GM18505 (cell line): Measurements from ENCODE around the gene CRIP3.

Experiments used
- ATAC-seq: cut with Tn5 transposase; IDR thresholded peaks from one replicate; pipeline ENCODE4 v1.9.1; 2021; ENCODE audit not compliant: unreplicated experiment
- POLR2A ChIP-seq: IDR thresholded peaks from 4 replicates; pipeline ENCODE4 v1.6.1; 2011; ENCODE audit warnings: borderline replicate concordance; ENCODE audit not compliant: insufficient read depth, insufficient read length; ENCODE audit errors: extremely low read depth

CRIP3 gene

GRCh38 chr6:43277643-43278523 is 30.7 kb downstream of the CRIP3 start:
- no peak for ATAC-seq
- no peak for TF ChIP-seq POLR2A

- no peak for ATAC-seq
- no peak for TF ChIP-seq POLR2A
Observed at GRCh38 chr6:43277306-43277642, 31.4 kb downstream of the CRIP3 start.

GRCh38 chr6:43276577-43277305 is 31.9 kb downstream of the CRIP3 start:
- no peak for TF ChIP-seq POLR2A
- ATAC-seq: no peak

- ATAC-seq: no peak
Observed at GRCh38 chr6:43275801-43276576, 32.6 kb downstream of the CRIP3 start.

GRCh38 chr6:43274916-43275597 is 33.6 kb downstream of the CRIP3 start:
- no peak for TF ChIP-seq POLR2A
- no peak for ATAC-seq

More at GRCh38 chr6:43275801-43276576, 32.6 kb downstream of the CRIP3 start:
- no peak for TF ChIP-seq POLR2A

- ATAC-seq: no peak
- no peak for TF ChIP-seq POLR2A
Observed at GRCh38 chr6:43274127-43274915, 34.3 kb downstream of the CRIP3 start.

- TF ChIP-seq POLR2A: no peak
- no peak for ATAC-seq
Observed at GRCh38 chr6:43273707-43274106, 34.9 kb downstream of the CRIP3 start.

GRCh38 chr6:43271944-43272343 is 36.7 kb downstream of the CRIP3 start:
- no peak for TF ChIP-seq POLR2A
- ATAC-seq: no peak

- TF ChIP-seq POLR2A: no peak
- no peak for ATAC-seq
Observed at GRCh38 chr6:43271103-43271815, 37.4 kb downstream of the CRIP3 start.

- no peak for ATAC-seq
- TF ChIP-seq POLR2A: no peak
Observed at GRCh38 chr6:43269273-43270007, 39.2 kb downstream of the CRIP3 start.

GRCh38 chr6:43268782-43269272 is 39.8 kb downstream of the CRIP3 start:
- ATAC-seq: no peak

More at GRCh38 chr6:43268782-43269272, 39.8 kb downstream of the CRIP3 start:
- no peak for TF ChIP-seq POLR2A
